ENCODE measurements around the gene ME2. TPM values are rescaled to one million over a fixed set of nuclear protein-coding genes. Genes with fewer than 3 reads are reported as not detected.

The ME2 gene
- total and polyA plus RNA-seq, 9 of the 15 experiments (the other 6 are each of a cell fraction or from before 2014, with no cell fraction given): 12.3 to 54.4 (median 36.2) TPM

DNA sequence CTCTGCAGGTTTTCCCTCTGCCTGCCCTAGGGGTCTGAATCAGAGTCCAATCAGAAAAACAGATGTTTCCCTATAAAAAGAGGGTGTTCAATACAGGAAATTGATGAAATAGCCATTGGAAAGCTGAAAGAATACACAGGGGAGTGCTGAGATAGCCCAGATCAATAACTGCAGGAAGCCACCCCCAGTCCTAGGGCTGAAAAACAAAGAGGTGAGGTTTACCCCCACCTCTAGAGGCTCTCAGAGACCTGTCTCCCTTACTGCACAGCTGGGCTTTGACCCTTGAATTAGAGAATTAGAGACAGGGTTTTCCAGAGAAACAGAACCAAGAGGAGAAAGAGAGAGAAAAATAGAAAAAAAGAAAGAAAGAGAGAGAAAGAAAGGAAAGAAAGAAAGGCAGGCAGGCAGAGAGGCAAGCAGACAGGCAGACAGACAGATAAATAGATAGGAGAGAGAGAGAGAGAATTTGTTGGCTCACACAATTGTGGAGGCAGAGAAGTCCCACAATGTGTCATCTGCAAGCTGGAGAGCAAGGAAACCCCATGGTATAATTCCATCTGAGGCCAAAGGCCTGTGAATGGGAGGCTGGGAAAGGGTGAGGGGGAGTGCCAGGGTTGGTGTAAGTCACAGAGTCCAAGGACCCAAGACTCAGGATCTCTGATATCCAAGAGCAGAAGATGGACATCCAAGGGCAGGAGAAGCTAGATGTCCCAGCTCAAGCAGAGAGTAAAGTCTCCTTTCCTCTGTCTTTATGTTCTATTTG, 18.9 kb upstream of the ME2 start:
- no peaks in the 10 kb centered on the region for H3K36me3 ChIP-seq (ENCODE audit: control insufficient read depth, insufficient read depth, low read length)
- TF ChIP-seq, protein P1, sequence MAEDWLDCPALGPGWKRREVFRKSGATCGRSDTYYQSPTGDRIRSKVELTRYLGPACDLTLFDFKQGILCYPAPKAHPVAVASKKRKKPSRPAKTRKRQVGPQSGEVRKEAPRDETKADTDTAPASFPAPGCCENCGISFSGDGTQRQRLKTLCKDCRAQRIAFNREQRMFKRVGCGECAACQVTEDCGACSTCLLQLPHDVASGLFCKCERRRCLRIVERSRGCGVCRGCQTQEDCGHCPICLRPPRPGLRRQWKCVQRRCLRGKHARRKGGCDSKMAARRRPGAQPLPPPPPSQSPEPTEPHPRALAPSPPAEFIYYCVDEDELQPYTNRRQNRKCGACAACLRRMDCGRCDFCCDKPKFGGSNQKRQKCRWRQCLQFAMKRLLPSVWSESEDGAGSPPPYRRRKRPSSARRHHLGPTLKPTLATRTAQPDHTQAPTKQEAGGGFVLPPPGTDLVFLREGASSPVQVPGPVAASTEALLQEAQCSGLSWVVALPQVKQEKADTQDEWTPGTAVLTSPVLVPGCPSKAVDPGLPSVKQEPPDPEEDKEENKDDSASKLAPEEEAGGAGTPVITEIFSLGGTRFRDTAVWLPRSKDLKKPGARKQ (CRISPR knock-in tag; IDR thresholded peaks at IDR 0.05): no peak
- TF ChIP-seq KDM1A (IDR thresholded peaks at IDR 0.05): no peak
- TF ChIP-seq STAT5B (CRISPR knock-in tag; IDR thresholded peaks at IDR 0.05): no peak
- TF ChIP-seq GATAD2B (IDR thresholded peaks at IDR 0.05; ENCODE audit: borderline replicate concordance): no peak
- no peak for TF ChIP-seq ZNF324 (CRISPR knock-in tag; IDR thresholded peaks at IDR 0.05)
- TF ChIP-seq ZNF436 (CRISPR knock-in tag; IDR thresholded peaks at IDR 0.05): no peak
- no peak for TF ChIP-seq LCOR (CRISPR knock-in tag; IDR thresholded peaks at IDR 0.05)
- no peak for TF ChIP-seq OTX1 (CRISPR knock-in tag; IDR thresholded peaks at IDR 0.05)
- no peak for TF ChIP-seq CREBBP (IDR thresholded peaks at IDR 0.05; ENCODE audit: low read depth, low read length)
- no TSS peak for BruUV-seq (replicated peaks)
- no peak overlapping the region for H3K4me3 ChIP-seq
- no peak overlapping the region for H3K9ac ChIP-seq (ENCODE audit: insufficient read depth in 1 of 2, low read depth in 2 of 2, low read length in 2 of 2)
- H3K27me3 ChIP-seq (ENCODE audit: control insufficient read depth in 2 of 2, insufficient read depth in 2 of 2, low read length in 2 of 2): no peaks in the 10 kb centered on the region; a peak in 2 of 5 replicates
- H3K4me2 ChIP-seq (ENCODE audit: insufficient read depth, low read length): no peak overlapping the region
- no peak overlapping the region for H3K27ac ChIP-seq (ENCODE audit: extremely low read depth, low read depth, low read length)
- H3K79me2 ChIP-seq (ENCODE audit: control insufficient read depth, insufficient read depth, low read length): no peaks in the 10 kb centered on the region
- no peak overlapping the region for H2AFZ ChIP-seq (ENCODE audit: low read depth, low read length)
- H3K4me1 ChIP-seq (replicated peaks in 1 of 2; ENCODE audit: control insufficient read depth in 2 of 2, insufficient read depth in 2 of 2, low read length in 2 of 2): no peaks in the 10 kb centered on the region
- POLR2A ChIA-PET: interaction anchor here (0.6 to 1.0 kb wide), 3 partner anchors 8 to 53 kb away, joined by 3 to 4 read pairs (median 4); no protein-coding TSS in a partner anchor
- in situ Hi-C loops (cut with MboI): no loop called here
- intact Hi-C loops (cut with micrococcal nuclease): loop anchor here (5.0 kb wide), 1 partner anchor 353 kb away; no protein-coding TSS in a partner anchor
- H3K9me1 ChIP-seq (ENCODE audit: control insufficient read depth, insufficient read depth, low read length): no peaks in the 10 kb centered on the region
- no peak for ATAC-seq
- CTCF ChIA-PET (ENCODE audit: low intra/inter-chr PET ratio): no interaction called here
- no peak for FAIRE-seq
- H3K9me3 ChIP-seq (replicated peaks; ENCODE audit: control insufficient read depth, insufficient read depth, low read depth, low read length): no peaks in the 10 kb centered on the region
- no peak for DNase-seq (ENCODE audit: extremely low read depth in 1 of 4, low spot score in 3 of 4)
- no peaks in the 10 kb centered on the region for H4K20me1 ChIP-seq (replicated peaks; ENCODE audit: control insufficient read depth, insufficient read depth, low read length)

Measured in K562 (cell line).